Glomerular visceral epithelial cell (primary cell): ENCODE measurements around the gene ZBTB7B.

Experiments
- DNase-seq: peaks from one replicate; pipeline ENCODE4 v3.0.0-alpha.2; 2016; ENCODE audit errors: extremely low spot score

ZBTB7B gene

DNA sequence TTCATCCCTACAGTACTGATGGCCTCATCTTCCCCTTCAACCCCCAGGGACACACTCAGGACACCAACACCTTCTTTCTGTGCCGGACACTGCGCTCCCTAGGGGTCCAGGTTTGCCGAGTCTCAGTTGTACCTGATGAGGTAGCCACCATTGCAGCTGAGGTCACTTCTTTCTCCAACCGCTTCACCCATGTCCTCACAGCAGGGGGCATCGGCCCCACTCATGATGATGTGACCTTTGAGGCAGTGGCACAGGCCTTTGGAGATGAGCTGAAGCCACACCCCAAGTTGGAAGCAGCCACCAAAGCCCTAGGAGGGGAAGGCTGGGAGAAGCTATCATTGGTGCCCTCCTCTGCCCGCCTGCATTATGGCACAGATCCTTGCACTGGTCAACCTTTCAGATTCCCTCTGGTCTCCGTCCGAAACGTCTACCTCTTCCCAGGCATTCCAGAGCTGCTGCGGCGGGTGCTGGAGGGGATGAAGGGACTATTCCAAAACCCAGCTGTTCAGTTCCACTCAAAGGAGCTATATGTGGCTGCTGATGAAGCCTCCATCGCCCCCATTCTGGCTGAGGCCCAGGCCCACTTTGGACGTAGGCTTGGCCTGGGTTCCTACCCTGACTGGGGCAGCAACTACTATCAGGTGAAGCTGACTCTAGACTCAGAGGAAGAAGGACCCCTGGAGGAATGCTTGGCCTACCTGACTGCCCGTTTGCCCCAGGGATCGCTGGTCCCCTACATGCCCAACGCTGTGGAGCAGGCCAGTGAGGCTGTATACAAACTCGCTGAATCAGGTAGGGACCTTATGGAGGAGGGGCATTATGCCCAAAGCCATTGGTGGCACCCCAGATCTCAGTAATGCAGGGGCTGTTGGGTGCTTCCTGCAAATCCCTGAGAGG, 14.3 kb upstream of the ZBTB7B start:
- DNase-seq, result no peak

DNA sequence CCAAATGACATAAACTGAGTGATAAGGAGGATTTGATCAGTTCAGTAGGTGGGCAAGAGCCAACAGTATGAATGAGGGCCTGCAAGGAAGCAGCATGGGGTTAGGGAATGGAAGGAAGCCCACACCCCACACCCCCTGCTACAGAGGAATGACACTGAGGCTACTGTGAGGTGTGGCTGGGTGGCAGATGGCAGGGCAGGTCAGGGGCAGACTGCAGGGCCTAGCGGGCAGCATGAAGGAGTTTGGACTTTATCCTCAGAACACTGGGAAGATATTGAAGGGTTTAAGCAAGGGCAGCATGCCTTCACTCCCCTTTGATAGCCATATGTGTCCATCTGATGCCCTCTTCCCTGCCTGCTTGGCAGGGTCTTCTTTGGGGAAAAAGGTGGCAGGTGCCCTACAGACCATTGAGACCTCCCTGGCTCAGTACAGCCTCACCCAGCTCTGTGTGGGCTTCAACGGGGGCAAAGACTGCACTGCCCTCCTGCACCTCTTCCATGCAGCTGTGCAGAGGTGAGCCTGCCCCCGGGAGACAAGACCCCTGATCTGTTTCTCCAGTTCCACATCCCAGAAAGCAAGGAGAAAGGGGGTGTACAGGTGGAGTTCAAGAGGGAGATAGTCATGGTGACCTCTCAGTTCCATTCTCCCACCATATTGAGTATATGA, 13.3 kb upstream of the ZBTB7B start:
- DNase-seq, result no peak

DNA sequence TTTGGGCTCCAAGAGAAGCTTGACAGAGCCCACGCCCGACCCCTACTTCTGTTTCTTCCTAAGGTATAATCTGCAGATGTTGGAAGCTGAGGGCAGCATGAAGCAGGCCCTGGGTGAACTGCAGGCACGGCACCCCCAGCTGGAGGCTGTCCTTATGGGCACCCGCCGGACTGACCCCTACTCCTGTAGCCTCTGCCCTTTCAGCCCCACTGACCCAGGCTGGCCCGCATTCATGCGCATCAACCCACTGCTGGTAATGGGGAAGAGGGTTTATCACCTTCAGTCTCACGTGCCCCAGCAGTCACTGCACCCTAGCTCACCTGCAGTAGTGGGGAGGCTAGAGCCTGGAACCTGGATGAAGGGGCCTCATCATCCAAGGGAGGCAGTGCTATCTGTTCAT, 12.3 kb upstream of the ZBTB7B start:
- no peak for DNase-seq

DNA sequence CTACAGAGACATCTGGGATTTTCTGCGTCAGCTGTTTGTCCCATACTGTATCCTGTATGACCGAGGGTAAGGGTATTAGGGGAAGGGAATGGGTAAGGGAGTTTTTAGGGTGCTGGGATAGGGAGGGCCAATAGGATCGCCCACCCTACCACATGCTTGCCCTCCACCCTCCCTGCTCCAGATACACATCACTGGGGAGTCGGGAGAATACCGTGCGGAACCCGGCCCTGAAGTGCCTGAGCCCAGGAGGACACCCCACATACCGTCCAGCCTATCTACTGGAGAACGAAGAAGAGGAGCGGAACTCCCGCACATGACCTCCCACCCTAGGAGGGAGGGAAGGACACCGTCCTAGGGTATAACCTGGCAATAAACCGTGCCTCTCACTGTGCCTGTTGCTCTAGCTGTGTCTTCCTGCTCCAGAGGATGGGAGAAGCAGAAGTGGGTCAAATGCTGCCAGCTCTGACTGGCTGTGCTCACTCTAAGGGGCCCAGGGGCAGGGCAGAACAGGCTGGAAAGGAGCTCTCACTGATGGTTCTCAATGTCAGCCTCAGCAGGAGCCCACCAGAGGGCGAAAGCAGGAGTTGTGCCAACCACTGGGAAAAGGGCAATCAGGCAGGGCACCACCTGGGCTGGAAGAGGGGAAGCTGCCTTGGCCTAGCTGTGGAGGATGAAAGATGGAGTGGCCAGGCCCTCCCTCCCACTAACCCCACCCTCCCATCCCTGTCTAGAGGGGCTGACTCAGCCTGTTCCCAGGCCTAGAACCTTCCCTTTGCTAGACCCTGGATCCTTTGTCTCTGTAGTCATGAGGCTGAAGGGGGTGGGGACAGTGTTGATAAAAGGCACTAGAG, 9.7 kb upstream of the ZBTB7B start:
- peak; percentile 63 for DNase-seq

DNA sequence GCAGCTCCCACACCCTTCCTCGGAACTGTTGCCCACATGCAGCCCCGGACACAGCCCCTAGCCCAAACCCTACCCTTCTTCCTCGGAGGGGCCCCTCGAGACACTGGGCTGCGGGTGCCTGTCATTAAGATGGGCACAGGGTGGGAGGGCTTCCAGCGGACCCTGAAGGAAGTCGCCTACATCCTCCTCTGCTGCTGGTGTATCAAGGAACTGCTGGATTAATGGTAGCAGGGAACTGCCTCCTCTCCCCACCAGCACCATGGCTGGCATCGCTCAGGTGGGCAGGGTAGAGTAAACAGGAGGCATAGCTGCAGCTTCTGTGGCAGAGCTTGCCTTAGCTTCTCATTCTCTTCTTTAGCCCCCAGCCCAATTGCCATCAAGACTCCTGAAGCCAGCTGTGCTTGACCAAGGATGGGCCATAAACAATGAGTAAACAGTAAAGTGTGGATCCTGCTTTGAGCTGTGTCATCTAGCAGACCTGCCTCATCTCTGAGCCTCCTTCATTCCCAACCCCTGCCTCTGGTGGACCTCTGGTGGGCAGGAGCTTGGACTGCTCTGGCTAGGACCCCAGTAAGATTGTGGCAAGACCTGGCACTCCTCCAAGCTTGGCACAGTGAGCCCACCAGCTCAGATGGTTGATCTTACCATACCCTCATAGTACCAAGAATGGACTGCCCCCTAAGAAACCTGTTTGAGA, 8.9 kb upstream of the ZBTB7B start, which contains the start of gene LENEP:
LENEP (plus strand) TSS at position 15 of the 697 bp plus-strand sequence; CDS start at position 37, 22 bp downstream.
- DNase-seq, result no peak

DNA sequence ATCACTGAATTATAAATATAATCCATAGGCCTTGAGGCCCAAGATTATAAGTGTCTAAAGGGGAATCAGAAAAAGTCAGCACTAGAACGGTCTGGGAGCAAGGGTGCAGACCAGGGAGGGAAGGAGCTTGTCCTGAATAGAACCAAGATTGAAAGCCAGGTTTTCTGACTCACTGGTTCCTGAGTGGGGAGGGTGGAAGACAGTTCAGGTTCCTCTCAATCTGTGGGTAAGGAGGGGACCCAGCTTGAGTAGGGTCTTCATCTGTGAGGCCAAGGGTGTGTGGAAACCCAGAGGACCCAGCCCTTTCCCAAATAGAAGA, 8.4 kb upstream of the ZBTB7B start:
- DNase-seq, result no peak

DNA sequence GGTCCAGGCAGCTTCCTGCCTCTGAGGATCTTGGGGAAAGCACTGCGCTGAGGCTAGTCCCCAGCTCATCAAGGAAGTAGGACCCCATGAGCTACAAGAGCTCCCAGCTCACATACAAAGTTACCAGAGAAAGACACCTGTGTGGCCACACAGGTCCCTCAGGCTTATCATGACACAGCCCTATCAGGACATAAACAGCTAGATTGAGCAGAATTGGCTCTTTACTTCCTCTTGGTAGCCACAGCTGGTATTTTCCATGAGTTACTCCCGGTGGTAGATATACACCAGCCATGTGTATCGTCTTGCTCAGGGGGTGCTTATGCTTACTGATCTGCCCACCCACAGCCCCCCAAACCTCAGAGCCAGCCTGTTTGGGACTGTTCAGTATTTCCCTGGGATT, 8.0 kb upstream of the ZBTB7B start:
- no peak for DNase-seq

DNA sequence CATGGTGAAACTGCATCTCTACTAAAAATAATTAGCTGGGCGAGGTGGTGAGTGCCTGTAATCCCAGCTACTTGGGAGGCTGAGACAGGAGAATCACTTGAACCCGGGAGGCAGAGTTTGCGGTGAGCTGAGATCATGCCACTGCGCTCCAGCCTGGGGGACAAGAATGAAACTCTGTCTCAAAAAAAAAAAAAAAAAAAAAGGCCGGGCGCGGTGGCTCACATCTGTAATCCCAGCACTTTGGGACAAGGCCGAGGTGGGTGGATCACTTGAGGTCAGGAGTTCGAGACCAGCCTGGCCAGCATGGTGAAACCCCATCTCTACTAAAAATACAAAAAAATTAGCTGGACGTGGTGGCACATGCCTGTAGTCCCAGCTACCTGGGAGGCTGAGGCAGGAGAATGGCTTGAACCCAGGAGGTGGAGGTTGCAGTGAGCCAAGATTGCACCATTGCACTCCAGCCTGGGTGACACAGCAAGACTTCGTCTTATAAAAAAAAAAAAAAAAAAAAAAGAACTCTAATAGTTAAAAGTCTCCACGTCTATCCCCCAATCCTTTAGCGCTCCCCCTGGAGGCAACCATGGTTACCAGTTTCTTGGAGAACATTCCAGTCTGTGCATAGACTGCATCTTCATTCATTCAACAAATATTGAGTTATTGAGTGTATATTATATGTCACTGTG, 7.2 kb upstream of the ZBTB7B start:
- peak; percentile 72 for DNase-seq

DNA sequence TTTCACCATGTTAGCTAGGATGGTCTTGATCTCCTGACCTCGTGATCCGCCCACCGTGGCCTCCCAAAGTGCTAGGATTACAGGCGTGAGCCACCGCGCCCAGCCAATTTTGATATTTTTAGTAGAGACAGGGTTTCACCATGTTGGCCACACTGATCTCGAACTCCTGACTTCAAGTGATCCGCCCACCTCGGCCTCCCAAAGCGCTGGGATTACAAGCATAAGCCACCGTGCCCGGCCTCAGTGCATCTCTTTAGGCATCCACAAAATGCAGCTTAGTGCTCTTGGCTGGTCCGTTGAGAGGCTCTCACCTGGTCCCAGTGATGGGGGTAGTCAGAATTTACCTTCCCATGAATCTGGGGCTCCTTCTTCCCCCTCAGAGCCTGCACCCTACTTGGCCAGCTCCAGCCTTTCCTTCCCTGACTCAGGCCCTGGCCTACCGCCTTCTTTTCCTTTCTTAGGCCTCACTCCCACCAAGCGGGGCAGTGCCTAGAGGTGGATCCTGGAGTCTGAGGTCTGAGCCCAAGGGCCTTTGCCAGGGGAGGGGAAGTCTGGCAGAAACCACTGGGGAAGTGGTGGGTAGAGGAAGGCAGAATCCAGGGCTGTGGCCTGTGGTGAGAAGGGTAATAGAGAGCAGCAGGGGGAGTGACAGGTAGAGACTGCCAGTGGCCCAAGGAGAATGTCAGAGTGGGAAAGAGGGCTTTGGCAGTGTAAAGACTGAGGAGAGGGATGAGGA, 5.5 kb upstream of the ZBTB7B start:
- no peak for DNase-seq

DNA sequence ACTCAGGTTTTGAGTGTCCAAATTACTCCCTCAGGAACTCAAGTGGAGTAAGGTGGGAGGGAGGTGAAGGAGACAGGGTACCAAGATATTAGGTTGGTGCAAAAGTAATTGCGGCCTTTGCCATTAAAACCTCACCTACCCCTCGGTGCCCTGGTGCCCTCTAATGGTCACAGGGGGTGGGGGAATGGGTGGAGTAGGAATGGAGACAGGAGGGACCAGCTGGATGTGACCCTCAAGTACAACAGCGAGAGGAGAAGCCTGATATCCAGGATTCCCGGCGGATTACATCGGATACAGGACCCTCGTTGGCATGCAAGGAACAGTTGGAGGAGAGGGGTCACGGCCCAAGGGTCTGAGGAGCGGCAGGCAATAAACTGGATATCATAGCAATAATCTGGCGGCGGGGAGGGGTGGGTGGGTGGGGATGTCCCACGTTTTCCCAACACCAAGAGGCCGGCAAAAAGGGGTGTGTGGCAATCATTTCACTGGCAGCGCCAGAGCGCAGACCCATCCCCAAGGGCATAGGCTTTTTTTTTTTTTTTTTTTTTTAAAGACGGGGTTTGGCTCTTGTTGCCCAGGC, 4.3 kb upstream of the ZBTB7B start:
- no peak for DNase-seq

DNA sequence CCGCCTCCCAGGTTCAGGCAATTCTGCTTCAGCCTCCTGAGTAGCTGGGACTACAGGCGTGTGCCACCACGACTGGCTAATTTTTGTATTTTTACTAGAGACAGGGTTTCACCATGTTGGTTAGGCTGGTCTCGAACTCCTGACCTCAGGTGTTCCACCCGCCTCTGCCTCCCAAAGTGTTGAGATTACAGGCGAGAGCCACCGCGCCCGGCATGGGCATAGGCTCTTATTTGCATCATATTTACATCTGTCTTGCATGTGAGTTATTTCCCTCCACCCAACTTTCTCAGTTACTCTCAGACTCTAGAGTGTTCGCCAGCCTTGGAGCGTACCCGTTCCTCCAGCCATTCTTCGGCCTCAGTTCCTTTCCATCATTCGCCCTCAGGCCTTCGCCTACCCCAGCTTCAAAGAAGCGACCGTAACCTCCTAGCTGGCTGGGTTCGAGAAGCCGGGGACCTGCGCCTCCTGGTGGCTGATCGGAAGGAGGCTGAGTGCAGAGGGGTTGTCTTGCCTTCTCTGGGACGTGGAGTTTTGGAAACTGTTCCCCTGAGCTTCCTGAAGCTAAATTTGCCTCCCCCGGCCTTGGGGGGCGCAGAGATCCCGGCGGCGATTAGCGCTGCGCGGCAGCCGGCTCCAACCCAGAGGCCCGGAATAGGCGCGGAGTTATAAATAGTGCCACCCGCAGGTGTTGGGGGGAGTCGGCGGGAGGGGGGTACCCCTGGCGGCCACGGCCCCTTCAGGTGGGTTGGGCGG, 3.6 kb upstream of the ZBTB7B start:
- DNase-seq, result peak; percentile 62

DNA sequence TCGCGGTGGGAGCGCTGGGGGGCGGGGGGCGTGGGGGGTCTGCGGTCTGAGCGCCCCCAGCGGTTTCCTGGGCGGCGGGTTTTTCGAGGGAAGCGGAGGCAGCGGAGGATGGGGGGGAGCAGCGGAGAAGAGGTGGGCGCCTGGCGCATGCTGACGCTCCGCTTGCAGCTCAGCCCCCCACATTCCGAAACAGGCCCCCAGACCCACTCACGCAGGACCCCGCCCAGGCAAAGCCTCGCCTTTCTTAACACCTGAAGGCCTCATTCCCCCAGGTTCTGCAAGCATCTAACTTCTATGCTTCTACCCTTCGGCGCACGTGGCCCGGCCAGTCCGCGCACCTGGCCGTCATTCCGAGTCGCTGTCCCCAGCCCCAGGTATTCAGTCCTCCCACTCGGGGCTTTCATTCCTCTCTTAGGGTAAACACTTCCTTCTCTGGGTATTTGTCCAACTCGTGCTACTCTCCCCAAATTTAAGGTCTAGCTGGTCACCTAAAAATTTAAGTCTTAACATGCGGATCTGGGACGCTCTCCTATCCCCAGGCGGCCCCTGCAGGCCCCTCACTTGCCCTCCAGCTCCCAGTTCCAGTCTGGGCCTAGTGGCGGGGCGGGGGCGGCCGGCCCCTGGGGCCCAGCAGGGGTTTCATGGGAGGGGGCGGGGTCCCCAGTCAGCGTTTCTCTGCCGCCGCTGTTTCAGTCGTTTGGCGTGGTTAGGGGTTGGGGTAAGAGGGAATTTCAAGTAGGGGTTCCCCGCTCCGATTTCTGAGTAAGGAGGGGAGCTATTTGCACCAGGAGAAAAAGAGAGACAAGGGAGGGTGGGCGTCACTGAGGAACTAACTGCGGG, 2.8 kb upstream of the ZBTB7B start:
- DNase-seq, result no peak

DNA sequence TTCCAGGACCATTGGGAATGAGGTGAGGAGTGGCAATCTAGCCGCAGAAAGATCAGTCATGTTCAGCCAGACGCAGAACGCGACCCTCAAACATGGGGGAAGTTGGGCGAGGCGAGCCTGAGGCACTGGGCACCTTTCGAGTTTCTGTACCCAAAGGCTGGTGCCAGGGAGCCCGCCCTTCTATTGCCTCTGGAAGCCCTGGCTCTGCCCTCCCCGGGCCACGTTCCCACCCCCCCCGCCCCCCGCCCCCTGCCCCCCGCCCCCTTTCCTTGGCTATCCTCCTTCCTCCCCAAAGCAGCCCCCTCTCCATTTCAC, 2.2 kb upstream of the ZBTB7B start:
- no peak for DNase-seq

DNA sequence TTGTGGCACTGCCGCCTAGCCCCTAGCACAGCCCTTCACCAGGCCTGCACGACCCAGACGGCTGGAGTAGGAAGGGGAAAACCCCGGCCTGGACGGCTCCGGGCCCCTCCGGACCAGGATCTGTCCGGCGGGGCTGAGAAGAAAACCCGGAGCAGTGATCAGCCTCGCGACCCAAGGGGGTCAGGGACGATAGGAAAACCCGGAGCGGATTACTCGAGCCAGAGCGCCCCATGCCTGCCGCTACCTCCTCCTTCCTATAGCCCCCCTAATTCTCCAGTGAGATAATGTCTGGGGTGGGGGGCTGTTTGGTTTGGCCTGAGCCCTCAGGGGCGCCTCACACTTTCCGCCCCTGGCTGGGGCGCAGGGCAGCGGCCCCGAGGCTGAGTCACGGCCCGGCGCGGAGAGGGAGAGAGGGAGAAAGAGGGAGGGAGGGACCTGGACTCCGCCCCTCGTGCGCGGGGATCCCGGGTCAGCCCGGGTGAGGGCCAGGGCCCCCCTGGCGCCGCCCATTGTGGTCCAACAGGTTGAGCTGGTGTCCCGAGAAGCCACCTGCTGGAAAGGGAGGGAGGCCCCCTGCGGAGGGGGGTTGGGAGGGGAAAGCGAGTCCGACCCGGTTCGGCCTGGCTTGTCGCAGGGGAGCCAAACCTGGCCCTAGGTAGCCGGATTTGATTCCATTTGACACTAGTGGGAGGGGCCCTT, 1.7 kb upstream of the ZBTB7B start:
- peak; percentile 94 for DNase-seq

DNA sequence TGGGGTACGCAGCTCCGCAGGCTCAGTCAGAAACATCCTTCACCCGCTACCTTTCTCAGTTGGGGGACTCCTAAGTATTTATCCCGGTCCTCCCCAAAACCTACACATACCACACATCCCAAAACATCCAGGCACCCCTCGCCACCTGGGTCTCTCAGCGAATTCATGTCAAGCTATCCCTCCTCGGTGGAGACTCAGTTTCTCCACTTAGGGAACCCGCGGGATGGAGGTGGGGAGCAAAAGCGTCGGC, 1.3 kb upstream of the ZBTB7B start:
- DNase-seq, result no peak

DNA sequence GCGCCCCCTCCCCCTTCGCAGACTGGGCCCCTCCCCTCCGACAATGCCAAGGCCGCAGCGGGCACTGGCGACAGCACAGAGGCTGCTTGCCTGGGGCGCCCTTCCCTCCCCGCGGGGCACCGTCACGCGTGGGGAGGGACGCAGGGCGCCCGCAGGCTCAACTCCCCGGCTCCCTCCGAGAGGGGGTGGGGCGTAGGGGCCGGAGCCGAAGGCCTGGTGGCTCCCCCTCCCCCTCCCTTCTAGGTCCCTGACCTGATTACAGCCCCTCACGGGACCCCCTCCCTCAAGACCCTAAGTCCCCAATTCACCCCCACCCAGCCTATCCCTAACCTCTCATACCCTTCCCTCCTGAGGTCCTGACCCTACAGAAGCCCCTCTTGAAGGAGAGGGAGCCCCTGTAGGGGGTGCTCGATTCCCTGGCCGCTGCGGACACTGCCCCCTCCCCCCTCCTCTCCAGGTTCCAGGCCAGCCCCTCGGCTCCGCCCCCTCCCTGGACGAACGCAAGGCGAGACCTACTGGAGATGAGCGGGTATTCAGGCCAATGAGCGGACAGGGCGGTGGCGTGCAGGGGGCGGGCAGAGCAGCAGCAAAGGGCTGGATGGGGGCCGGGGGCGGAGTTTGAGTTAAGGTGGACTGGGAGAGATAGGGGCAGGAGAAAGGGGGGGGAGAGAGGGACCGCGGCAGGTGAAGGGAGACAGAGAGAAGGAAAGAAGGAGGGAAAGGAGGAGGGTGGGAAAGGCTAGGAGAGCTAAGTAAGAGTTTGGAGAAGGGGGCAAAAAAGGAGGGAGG, 733 bp upstream of the ZBTB7B start:
- peak; percentile 100 for DNase-seq

DNA sequence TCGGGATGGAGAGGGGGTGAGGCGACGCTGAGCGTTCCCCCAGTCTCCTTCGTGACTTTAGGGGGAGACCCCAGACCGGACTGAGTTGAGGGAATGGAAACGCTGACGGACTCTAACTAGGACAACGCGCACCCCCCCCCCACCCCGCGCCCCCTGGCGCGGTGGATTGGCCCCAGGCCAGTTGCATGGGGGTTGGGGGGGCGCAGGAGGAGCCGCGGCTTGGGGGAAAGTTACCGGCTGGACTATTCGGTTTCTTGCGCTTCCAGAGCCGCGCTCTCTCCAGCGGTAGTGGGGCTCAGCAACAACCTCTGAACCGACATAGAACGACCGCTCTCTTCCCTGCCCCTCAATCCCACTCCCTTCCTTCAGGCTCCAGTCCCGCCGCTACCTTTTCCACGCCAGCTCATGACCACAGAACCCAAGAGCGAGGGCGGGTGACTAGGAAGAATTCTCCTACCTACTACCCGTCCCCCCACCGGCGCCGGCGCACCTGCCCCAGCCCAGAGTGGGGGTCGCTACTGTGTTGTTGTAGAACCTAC, 694 bp downstream of the ZBTB7B start:
- peak; percentile 37 for DNase-seq
